Activated CD8-positive, alpha-beta memory T cell treated with anti-CD3 and anti-CD28 coated beads, Interleukin-2, amount 50 U/mL, for 24 hours (primary cell): ENCODE data around the gene OR10H3.
"Not testable (repeated sequence)": the region's sequence is repeated elsewhere in the genome, so short reads cannot be mapped to it uniquely, and the experiment has no call there.

Source experiments
- DNase-seq: peaks from one replicate; pipeline ENCODE4 v3.0.0-alpha.2; 2020; ENCODE audit errors: extremely low read depth

Gene OR10H3

GRCh38 chr19:15776991-15777970, 39.5 kb downstream of the OR10H3 start:
- no peak for DNase-seq

- no peak for DNase-seq
These were observed 42.1 kb downstream of the OR10H3 start for GRCh38 chr19:15779756-15780476.

GRCh38 chr19:15780610-15781418, 43.0 kb downstream of the OR10H3 start:
- DNase-seq: no peak

GRCh38 chr19:15781661-15782060, 43.9 kb downstream of the OR10H3 start:
- no peak for DNase-seq

- DNase-seq: no peak
These were observed 44.4 kb downstream of the OR10H3 start for GRCh38 chr19:15782211-15782610.

GRCh38 chr19:15782896-15783295, 45.1 kb downstream of the OR10H3 start:
- DNase-seq: not testable (repeated sequence)

- no peak for DNase-seq
These were observed 49.9 kb downstream of the OR10H3 start, which contains the start of gene OR10H5 for GRCh38 chr19:15787611-15788155. TSS of gene OR10H5 (plus strand) at chr19:15787661. CDS start at chr19:15794049, 6,388 bp downstream.

GRCh38 chr19:15788594-15789270, 50.9 kb downstream of the OR10H3 start:
- DNase-seq: no peak

- DNase-seq: no peak
These were observed 52.3 kb downstream of the OR10H3 start for GRCh38 chr19:15790096-15790495.
